KOPT-K1 (cell line): ENCODE results near the gene PIEZO2.

ENCODE experiments used
- H3K27ac ChIP-seq: fragments of 200-600 bp; sonication (generic); 2 replicates; pipeline ENCODE4 v1.5.1; 2016; ENCODE audit warnings: antibody characterized with exemption, mild to moderate bottlenecking, low read depth, low read length; ENCODE audit not compliant: poor library complexity, severe bottlenecking
- H3K36me3 ChIP-seq: fragments of 200-600 bp; sonication (generic); 2 replicates; pipeline ENCODE4 v1.5.1; 2017; ENCODE audit warnings: antibody characterized with exemption, mild to moderate bottlenecking, low read length, moderate library complexity; ENCODE audit not compliant: insufficient read depth
- H3K9me3 ChIP-seq: fragments of 200-600 bp; sonication (generic); 2 replicates; pipeline ENCODE4 v1.5.1; 2017; ENCODE audit warnings: antibody characterized with exemption, low read length, mild to moderate bottlenecking; ENCODE audit not compliant: insufficient read depth, poor library complexity, severe bottlenecking

The PIEZO2 gene

GRCh38 chr18:11020161-11020853 lies 129.1 kb downstream of the PIEZO2 start:
- Histone ChIP-seq H3K27ac (no peak overlapping the region), H3K36me3 (no peaks in the 10 kb centered on the region), H3K9me3 (no peaks in the 10 kb centered on the region)

GRCh38 chr18:11019295-11020105 lies 129.9 kb downstream of the PIEZO2 start:
- no peaks in the 10 kb centered on the region for H3K36me3 ChIP-seq
- no peaks in the 10 kb centered on the region for H3K9me3 ChIP-seq
- no peak overlapping the region for H3K27ac ChIP-seq

- Histone ChIP-seq H3K9me3 (no peaks in the 10 kb centered on the region), H3K27ac (no peak overlapping the region), H3K36me3 (no peaks in the 10 kb centered on the region)
Measured at GRCh38 chr18:11009869-11010268, 139.5 kb downstream of the PIEZO2 start.

GRCh38 chr18:11009147-11009546 lies 140.2 kb downstream of the PIEZO2 start:
- no peak overlapping the region for H3K27ac ChIP-seq
- H3K9me3 ChIP-seq: no peaks in the 10 kb centered on the region
- no peaks in the 10 kb centered on the region for H3K36me3 ChIP-seq

- H3K9me3 ChIP-seq: no peaks in the 10 kb centered on the region
- H3K36me3 ChIP-seq: no peaks in the 10 kb centered on the region
- no peak overlapping the region for H3K27ac ChIP-seq
Measured at GRCh38 chr18:11008505-11008904, 140.9 kb downstream of the PIEZO2 start.

GRCh38 chr18:11005528-11005927 lies 143.8 kb downstream of the PIEZO2 start:
- Histone ChIP-seq H3K27ac (no peak overlapping the region), H3K9me3 (no peaks in the 10 kb centered on the region), H3K36me3 (no peaks in the 10 kb centered on the region)

- H3K36me3 ChIP-seq: no peaks in the 10 kb centered on the region
- no peak overlapping the region for H3K27ac ChIP-seq
- H3K9me3 ChIP-seq: no peaks in the 10 kb centered on the region
Measured at GRCh38 chr18:11004951-11005350, 144.4 kb downstream of the PIEZO2 start.

- Histone ChIP-seq H3K36me3 (no peaks in the 10 kb centered on the region), H3K9me3 (no peaks in the 10 kb centered on the region), H3K27ac (no peak overlapping the region)
Measured at GRCh38 chr18:11004294-11004693, 145.1 kb downstream of the PIEZO2 start.

- Histone ChIP-seq H3K27ac (no peak overlapping the region), H3K36me3 (no peaks in the 10 kb centered on the region), H3K9me3 (peaks cover 5% of the 10 kb centered on the region)
Measured at GRCh38 chr18:11002796-11003195, 146.6 kb downstream of the PIEZO2 start.

- H3K27ac ChIP-seq: no peak overlapping the region
- no peaks in the 10 kb centered on the region for H3K36me3 ChIP-seq
- peaks cover 9% of the 10 kb centered on the region for H3K9me3 ChIP-seq
Measured at GRCh38 chr18:11002277-11002676, 147.1 kb downstream of the PIEZO2 start.

- H3K27ac ChIP-seq: no peak overlapping the region
- peaks cover 12% of the 10 kb centered on the region for H3K9me3 ChIP-seq
- H3K36me3 ChIP-seq: no peaks in the 10 kb centered on the region
Measured at GRCh38 chr18:11000071-11000470, 149.3 kb downstream of the PIEZO2 start.

- no peak overlapping the region for H3K27ac ChIP-seq
- peaks cover 12% of the 10 kb centered on the region for H3K9me3 ChIP-seq
- no peaks in the 10 kb centered on the region for H3K36me3 ChIP-seq
Measured at GRCh38 chr18:10997885-10998284, 151.5 kb downstream of the PIEZO2 start.

- no peak overlapping the region for H3K27ac ChIP-seq
- no peaks in the 10 kb centered on the region for H3K36me3 ChIP-seq
- H3K9me3 ChIP-seq: peaks cover 12% of the 10 kb centered on the region
Measured at GRCh38 chr18:10995550-10995949, 153.8 kb downstream of the PIEZO2 start.

GRCh38 chr18:10989486-10989885 lies 159.9 kb downstream of the PIEZO2 start:
- peaks cover 13% of the 10 kb centered on the region for H3K9me3 ChIP-seq

GRCh38 chr18:10985689-10986088 lies 163.7 kb downstream of the PIEZO2 start:
- peaks cover 19% of the 10 kb centered on the region for H3K9me3 ChIP-seq
- no peak overlapping the region for H3K27ac ChIP-seq
- H3K36me3 ChIP-seq: no peaks in the 10 kb centered on the region

More at GRCh38 chr18:10989486-10989885, 159.9 kb downstream of the PIEZO2 start:
- H3K36me3 ChIP-seq: no peaks in the 10 kb centered on the region
- no peak overlapping the region for H3K27ac ChIP-seq

- Histone ChIP-seq H3K27ac (no peak overlapping the region), H3K36me3 (no peaks in the 10 kb centered on the region), H3K9me3 (peaks cover 6% of the 10 kb centered on the region)
Measured at GRCh38 chr18:10979411-10979810, 170.0 kb downstream of the PIEZO2 start.
